ENCODE data around the gene TJP3.
"Not testable (repeated sequence)": the region's sequence is repeated elsewhere in the genome, so short reads cannot be mapped to it uniquely, and the experiment has no call there.

The TJP3 gene

DNA sequence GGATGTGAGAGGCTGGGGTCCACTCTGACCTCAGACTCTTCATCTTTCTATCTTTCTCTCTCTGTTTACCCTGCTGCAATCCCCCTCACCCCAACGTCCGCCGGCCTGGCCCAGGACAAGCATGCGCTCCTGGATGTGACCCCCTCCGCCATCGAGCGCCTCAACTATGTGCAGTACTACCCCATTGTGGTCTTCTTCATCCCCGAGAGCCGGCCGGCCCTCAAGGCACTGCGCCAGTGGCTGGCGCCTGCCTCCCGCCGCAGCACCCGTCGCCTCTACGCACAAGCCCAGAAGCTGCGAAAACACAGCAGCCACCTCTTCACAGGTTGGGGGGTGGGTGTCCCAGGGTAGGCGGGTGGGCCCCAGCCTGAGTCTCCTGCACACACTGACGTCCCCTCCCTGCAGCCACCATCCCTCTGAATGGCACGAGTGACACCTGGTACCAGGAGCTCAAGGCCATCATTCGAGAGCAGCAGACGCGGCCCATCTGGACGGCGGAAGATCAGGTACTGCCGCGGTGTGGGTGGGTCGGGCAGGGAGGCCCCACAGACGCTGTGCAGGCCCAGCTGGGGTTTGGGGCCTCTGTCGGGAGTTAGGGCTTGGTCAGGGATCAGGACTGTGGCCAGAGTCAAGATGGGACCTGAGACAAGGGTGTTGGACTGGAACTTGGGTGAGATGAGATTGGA lies 38.3 kb downstream of the TJP3 start:
- DNase-seq = no peak

DNA sequence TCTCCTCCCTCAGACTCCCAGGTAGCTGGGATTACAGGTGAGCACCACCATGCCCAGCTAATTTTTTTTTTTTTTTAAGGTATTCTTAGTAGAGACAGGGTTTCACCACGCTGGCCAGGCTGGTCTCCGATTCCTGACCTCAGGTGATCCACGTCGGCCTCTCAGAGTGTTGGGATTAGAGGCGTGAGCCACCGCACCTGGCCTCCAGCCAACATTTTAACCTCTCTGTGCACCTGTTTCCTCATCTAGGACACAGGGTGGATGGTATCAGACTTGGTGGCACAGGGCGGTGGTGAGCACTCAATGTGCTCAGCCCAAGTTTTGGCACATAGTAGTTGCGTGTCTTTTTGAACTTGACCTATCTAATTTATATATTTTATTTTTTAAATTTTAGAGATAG lies 40.8 kb downstream of the TJP3 start:
- no peak for DNase-seq

DNA sequence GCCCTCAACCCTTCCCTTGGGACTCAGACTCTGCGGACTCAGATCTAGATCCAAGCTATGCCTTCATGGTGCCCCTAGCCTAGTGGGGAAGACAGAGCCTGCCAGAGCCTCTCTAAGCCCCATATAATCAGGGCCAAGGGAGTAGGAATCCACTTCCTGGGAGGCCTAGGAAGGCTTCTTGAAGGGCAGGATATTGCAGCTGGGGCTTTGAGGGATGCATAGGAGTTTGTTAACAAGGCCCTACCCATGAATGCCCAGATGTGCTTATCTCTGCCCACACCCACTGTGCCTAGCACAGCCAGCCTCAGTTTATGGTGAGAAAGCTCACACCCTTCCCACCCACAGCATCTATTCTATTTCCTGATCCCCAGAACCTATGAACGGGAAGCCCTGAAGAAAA lies 42.0 kb downstream of the TJP3 start:
- DNase-seq = no peak

DNA sequence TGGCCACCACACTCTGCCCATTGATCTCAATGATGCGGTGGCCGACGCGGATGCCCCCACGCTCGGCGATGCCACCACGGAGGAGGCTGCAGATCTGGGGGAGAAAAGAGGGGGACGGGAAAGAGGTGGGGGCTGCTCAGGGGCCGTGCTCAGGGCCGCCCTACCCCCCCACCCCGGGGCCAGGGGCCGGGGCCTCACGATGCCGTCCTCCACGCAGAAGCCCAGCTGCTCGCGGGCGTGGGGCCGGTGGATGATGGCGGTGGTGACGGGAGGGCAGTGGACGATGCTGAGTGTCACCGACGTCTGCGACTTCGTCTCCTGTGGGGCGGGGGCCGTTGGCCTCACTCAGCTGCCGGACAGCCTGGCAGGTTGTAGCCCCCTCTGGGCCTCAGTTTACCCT lies 43.1 kb downstream of the TJP3 start:
- no peak for DNase-seq

DNA sequence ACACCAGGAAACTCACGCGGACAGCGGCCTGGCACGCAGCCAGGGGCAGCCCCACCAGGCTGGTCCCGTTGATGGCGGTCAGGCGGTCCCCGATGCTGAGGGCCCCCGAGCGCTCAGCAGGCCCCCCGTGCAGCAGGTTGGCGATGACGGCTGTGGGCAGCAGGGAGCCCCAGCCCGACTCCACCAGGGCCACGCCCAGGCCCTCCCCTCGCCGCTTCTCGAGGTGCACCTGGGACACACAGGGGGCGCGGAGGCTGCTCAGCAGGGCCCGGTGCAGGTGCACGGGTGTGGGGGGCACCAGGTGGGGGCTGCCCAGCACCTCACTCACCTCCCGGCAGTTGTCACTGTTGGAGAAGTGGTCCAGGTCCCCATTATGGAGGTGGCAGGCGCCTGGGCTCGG lies 44.3 kb downstream of the TJP3 start:
- no peak for DNase-seq

DNA sequence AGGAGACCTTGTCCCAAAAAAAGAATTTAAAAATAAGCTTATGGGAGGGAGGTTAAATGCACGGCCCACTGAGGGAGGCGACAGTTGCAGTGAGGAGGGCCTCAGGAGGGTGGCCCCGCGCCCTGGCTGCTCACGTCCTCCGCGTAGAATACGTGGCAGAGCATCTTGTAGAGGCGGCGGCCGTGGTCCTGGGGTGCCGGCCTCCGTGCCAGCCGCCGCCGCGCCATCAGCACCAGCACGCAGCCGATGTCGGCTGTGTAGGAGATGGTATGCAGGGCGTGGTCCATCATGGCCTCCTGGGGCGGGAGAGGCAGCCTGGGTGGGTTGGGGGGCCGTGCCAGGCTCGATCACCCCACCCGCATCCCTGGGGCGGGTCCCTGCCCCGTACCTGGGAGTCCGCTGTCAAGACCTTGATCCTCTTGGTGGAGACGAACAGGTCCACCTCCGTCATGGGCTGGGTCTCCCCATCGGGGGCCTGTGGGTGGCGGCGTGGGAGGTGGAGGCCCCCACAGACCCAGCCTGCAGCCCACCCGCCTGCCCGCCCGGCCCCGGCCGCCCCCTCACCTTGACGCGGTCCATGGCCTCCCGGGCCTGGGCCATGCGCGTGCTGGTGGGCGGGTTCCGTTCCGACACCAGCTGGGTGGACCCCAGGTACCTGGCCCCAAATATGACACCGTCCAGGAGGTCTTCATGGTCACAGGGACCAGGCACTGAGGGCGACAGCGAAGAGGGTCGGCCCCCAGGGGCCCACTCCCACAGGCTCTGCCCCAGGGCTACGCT lies 45.6 kb downstream of the TJP3 start:
- DNase-seq = no peak

DNA sequence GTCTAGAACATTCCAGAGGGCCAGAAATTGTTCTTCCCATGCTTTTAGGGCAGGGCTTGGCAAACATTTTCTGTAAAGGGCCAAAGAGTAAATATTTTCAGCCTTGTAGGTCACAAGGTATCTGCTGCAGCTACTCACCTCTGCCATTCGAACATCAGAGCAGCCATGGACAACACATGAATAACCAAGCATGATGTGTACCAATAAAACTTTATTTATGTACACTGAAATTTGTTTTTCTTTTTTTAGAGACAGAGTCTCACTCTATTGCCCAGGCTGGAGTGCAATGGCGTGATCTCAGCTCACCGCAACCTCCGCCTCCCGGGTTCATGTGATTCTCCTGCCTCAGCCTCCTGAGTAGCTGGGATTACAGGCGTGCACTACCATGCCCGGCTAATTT lies 49.5 kb downstream of the TJP3 start:
- not testable (repeated sequence) for DNase-seq

DNA sequence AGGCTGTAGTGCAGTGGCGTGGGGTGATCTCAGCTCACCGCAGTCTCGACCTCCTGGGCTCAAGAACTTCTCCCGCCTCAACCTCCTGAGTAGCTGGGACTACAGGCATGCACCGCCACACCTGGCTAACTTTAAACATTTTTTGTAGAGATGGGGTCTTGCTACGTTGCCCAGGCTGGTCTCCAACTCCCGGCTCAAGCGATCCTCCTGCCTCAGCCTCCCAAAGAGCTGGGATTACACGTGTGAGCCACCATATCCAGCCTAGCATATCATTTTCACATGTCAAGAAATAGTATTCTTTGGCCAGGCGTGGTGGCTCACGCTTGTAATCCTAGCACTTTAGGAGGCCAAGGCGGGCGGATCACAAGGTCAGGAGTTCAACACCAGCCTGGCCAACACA lies 50.1 kb downstream of the TJP3 start:
- not testable (repeated sequence) for DNase-seq

DNA sequence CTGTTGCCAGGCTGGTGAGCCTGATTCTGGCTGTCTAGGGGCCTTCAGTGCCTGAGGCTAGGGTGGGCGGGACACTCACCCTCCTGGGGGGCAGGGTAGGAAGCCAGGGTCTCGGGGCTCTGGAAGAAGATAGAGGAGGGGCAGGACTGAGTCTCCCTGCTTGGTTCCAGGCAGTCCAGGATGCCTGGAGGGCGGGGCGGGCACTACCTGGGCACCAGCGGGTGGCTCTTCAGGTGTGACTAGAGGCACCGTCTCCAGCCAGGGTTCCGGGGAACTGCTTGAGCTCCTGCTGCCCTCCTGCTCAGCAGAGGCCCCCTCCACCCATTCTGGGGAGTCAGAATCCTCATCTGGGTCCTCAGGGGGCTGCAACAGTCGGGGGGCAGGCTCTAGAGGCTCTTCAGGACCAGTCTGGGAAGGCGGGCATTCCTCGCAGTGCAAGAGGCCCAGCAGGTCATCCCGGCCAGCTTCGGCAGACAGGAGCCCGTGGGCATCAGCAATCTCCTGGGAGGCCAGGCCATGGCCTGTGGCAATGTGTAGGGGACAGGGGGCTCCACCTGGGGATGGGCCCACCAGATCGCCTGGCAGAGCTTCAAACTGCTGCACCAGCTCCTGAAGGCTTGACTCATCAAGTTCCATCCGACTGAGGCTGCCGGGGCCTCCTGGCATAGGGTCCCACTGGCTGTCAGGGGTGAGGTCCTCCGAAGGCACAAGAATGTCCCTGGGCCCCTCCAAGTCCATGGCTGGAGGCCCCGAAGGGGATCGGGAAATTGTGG lies 51.5 kb downstream of the TJP3 start:
- no peak for DNase-seq

DNA sequence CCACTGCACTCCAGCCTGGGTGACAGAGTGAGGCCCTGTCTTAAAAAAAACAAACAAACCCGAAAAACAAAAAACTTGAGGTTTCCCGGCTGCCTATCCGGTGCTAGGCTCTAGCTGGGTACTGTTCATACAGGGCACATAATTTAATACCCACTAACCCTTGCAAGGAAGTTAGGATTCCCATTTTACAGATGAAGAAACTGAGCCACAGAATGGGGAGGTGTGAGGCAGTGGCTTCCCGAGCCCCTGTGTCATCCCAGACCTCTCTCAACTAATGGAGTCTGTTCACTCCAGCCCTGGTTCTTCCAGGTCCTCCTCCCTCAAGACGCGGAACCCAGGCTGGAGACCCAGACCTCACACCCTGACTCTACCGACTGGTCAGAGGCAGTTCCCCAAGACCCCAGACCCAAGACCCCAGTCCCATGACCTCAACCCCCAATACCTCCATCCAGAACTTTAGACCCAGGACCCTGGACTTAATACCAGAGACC lies 52.7 kb downstream of the TJP3 start:
- DNase-seq = no peak

DNA sequence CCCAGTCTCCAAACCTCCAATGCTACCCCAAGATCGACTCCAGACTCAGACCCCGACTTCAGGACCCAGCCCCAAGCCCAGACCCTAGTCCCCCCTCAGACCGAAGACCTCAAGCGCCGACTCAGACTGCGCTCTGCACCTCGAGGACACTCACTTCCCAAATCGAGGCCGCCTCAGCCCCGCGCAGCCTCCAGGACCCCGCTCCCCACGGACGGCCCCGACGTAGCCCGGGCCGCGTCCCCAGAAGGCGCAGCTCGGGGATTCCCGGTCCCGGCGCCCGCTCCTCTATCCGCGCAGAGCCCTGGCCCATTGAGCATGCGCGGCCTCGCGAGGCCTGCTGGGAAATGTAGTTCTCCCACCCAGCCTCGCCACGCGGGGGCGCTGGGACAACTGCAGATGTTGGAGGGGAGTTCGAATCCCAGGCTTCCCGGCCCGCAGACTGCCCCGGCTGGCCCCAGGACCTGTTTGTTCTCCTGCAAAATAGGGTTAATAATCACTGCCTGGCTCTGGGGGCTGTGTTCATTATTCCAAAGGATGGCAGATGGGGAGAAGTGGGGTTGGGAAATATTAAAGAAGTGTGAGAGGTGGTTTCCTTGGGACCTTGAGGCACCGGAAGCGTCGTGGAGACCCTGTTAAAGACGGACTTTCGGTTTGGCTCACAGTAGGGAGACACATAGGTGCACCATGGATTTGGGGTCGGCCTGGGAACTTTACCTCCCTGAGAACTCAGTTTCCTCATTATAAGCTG lies 53.4 kb downstream of the TJP3 start, which contains the start of gene APBA3:
Gene APBA3, minus strand, starts transcription at position 311 of the 748 bp plus-strand sequence. CDS start 1,428 bp downstream, outside the sequence.
- peak; percentile 96 to 98 (median 98) for DNase-seq

DNA sequence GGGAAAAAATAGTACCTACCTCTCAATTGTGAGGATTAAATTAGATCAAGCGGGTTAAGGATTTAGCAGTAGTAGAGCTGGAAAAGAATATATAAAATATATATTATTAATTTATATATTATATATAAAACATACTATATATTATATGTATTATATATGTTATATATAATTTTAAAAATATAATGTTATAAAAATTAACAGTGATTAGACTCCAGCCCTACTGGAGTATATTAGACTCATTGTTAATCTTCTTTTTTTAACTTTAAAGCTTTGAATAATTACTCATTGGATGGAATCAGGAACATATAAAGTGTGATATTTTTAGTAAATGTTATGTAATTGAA lies 53.9 kb downstream of the TJP3 start:
- no peak for DNase-seq

DNA sequence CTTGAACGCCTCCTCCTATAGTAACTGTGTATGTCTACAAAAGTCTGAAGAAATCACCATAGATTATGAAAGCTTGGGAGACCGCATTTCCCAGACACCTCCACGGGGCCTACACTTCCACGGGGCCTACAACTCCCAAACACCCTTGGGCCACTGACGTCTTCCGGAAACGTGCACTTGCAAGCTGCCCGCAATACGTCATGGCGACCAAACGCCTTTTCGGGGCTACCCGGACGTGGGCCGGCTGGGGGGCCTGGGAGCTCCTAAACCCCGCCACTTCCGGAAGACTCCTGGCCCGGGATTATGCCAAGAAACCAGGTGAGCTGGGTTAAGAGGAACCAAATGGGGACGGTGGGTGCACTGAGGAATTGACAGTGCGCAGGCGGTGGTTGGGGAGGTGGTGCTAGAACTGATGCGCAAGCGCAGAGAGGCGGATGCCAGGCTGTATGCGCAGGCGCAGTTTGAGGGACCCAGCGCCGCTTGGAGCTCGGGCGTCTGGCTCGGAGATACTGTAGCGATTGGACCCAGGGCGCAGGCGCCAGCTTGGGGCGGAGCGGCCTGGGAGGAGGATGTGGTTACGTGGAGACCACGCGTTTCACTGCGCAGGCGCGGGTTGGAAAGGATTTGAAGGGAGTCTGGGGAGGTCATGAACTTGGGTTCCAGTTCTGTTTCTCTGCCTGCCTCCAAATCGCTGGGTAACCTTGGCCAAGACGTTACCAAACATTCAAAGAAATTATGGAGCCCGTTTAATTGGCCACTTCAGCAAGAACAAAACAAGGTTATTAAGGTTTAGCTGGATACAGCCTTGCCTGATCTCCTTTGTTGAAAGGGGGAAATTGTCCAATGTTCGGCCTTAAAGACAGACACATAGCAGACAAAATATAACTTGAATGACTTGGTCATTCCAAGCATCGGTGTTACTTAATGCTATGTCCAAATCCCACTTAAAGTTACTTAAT lies 54.6 kb downstream of the TJP3 start, which contains the start of gene MRPL54:
Gene MRPL54, plus strand, starts transcription at position 182 of the 959 bp plus-strand sequence. Its CDS starts 19 bp downstream, at position 201.
- peak; percentile 100 for DNase-seq

DNA sequence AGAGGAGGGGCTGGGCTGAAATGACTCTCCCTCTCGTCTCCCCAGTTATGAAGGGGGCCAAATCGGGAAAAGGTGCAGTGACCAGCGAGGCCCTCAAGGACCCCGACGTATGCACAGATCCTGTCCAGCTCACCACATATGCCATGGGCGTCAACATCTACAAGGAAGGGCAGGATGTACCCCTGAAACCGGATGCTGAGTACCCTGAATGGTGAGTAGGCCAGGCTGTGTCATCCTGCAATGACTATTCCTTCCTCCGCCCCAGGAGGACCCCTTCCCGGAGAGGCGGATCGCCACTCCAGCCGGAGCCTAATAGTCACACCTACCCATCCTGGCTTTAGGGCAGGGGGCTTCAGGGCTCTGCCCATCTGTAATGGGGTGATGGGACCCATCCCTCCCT lies 56.9 kb downstream of the TJP3 start:
- DNase-seq = no peak

DNA sequence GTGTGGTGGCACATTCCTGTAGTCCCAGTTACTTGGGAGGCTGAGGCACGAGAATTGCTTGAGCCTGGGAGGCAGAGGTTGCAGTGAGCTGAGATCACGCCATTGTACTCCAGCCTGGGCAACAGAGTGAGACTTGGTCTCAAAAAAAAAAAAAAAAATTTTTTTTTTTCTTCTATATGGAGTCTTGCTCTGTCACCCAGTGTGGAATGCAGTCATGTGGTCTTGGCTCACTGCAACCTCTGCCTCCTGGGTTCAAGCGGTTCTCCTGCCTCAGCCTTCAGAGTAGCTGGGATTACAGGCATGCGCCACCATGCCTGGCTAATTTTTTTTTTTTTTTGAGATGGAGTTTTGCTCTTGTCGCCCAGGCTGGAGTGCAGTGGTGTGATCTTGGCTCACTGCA lies 57.6 kb downstream of the TJP3 start:
- DNase-seq = not testable (repeated sequence)

DNA sequence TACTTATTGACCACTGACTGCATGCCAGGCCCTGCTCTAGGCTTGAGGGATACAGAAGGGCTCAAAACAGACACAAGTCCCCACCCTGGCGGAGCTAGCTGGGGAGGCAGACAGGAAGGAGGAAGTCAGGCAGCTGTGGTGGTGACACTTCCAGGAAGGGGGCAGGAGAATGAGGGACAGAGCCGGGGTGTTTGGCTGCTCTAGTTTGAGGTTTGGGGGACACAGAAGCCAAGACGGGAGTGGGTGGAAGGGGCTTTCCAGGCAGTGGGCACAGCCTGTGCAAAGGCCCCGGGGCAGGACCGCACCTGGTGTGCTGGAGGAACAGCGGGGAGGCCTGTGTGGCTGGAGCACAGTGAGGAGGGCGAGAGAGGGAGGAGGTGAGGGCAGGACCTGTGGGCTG lies 58.3 kb downstream of the TJP3 start:
- no peak for DNase-seq

DNA sequence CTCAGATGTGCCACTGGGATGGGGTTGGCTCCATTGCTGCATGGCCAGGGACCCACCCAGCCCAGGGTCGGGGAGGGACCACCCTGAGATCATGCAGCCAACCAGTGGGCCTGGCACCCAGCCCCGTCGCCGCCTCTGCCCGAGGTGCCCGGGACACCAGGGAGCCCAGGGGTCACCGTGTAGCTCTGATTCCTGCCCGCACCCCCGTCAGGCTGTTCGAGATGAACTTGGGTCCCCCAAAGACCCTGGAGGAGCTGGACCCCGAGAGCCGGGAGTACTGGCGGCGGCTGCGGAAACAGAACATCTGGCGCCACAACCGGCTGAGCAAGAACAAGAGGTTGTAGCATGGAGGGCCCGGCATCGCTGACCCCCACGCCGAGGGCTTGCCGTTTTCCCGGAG lies 58.9 kb downstream of the TJP3 start:
- no peak for DNase-seq

DNA sequence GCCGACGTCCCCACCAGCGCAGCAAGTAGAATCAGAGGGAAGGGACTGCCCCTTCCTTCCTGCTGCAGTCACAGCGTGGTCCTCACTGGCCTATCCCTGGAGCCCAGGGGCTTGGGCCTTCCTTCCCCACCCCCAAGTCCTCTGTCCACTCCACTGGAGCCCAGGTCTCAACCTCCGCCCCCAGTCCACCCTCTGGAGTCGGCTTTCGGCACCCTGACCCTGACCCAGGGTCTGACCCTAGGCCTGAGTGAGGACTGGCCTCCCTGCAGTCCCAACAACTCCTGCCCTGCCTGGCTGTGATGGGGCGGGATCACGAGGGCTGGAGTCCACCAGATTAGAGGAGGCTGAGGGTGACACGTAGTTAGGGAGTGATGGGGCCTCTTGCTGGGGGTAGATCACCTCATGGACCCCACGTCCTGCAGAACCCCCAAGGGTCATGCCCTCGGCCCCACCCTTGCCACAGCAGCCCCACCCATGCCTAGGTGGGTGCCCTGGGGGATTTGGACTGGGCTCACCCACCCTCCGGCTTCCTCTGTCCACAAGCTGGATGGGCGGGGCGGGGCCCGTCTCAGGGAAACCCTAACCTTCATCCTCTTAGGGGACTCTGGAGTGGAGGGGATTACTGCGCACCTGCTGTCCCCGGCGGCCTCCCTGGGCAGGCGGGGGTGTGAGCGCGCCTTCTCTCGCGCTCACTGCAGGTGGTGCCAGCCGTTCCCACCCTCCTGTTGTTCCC lies 60.0 kb downstream of the TJP3 start:
- DNase-seq = no peak

DNA sequence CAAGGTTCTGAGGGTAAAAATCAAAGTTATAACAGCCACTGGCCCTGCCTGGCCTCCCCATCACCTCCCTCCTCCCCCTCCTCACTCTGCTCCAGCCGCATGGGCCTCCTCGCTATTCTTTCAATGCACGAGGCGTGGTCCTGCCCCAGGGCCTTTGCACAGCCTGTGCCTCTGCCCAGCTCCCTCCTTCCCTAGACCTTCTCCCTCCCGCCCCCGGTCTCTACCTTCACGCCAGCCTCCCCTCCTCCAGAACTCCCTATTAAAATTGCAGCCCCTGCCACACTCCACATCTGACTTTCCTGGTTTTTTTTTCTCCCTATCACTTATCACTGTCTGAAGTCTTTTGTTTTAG lies 60.5 kb downstream of the TJP3 start:
- no peak for DNase-seq

DNA sequence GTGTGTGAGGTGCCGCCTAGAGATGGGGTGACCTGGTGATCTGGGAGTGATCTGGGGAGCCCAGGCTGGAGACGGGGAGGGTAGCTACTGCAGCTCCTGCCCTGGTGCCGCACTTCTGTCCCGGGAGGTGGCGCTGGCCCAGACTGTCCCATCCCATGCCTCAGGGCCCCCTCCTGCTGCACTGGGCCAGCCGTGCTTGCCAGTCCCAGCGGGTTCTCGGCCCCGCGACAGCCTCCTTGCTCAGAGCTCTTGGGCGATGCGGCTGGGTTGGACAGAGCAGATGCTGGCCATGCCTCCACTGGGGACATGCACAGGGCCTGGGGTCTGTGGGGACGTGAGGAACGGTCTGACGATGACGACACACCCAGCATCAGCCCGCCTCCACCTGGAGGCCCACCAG lies 61.3 kb downstream of the TJP3 start:
- DNase-seq = no peak

Data from suppressor macrophage treated with lipopolysaccharide for 1 hour (primary cell).